HG02840 (cell line): ENCODE results near the gene FERMT3.

ENCODE experiments used
- ATAC-seq: cut with Tn5 transposase; IDR thresholded peaks from one replicate; pipeline ENCODE4 v1.9.1; 2021; ENCODE audit warnings: mild to moderate bottlenecking, moderate library complexity, moderate number of reproducible peaks; ENCODE audit not compliant: unreplicated experiment, low FRiP score

The FERMT3 gene

GRCh38 chr11:64232182-64232966, 25.9 kb downstream of the FERMT3 start:
- ATAC-seq: no peak

GRCh38 chr11:64232967-64233315, 26.4 kb downstream of the FERMT3 start:
- no peak for ATAC-seq

GRCh38 chr11:64233913-64234586, 27.5 kb downstream of the FERMT3 start, which contains the start of gene VEGFB:
Gene VEGFB, plus strand, starts transcription at chr11:64234584. Its CDS starts 250 bp downstream, at chr11:64234834.
- ATAC-seq: no peak

- ATAC-seq: no peak
Measured at GRCh38 chr11:64234647-64235379, 28.3 kb downstream of the FERMT3 start.

- ATAC-seq: no peak
Measured at GRCh38 chr11:64235437-64236161, 29.1 kb downstream of the FERMT3 start.

GRCh38 chr11:64237484-64237951, 31.0 kb downstream of the FERMT3 start:
- no peak for ATAC-seq

- no peak for ATAC-seq
Measured at GRCh38 chr11:64238076-64238475, 31.6 kb downstream of the FERMT3 start.

GRCh38 chr11:64238999-64239398, 32.5 kb downstream of the FERMT3 start:
- no peak for ATAC-seq

- no peak for ATAC-seq
Measured at GRCh38 chr11:64239662-64240434, 33.3 kb downstream of the FERMT3 start.

- peak; percentile 52 for ATAC-seq
Measured at GRCh38 chr11:64240435-64241240, 34.1 kb downstream of the FERMT3 start, which contains the start of gene FKBP2. Gene FKBP2, plus strand, starts transcription at chr11:64241095. Its CDS starts 1,293 bp downstream, at chr11:64242388.

- ATAC-seq: peak; percentile 55
Measured at GRCh38 chr11:64241241-64241490, 34.6 kb downstream of the FERMT3 start.

- no peak for ATAC-seq
Measured at GRCh38 chr11:64241491-64242374, 35.2 kb downstream of the FERMT3 start.

GRCh38 chr11:64243236-64243854, 36.8 kb downstream of the FERMT3 start:
- ATAC-seq: no peak

- no peak for ATAC-seq
Measured at GRCh38 chr11:64244107-64244506, 37.6 kb downstream of the FERMT3 start.

GRCh38 chr11:64244966-64245365, 38.4 kb downstream of the FERMT3 start:
- ATAC-seq: no peak

- no peak for ATAC-seq
Measured at GRCh38 chr11:64245401-64245796, 38.9 kb downstream of the FERMT3 start.

GRCh38 chr11:64245797-64246620, 39.5 kb downstream of the FERMT3 start:
- no peak for ATAC-seq
